Right lobe of liver (tissue), 4 donors: ENCODE measurements around the gene TTC7B.

ENCODE experiments used
- CTCF ChIP-seq, 4 donors: fragments of 200-600 bp in 3 of 4; fragments of 450-650 bp in 1 of 4; IDR thresholded peaks; one replicate each; pipeline versions ENCODE4 v1.5.1 to v1.8.0; 2016 to 2022; ENCODE audit warnings: antibody characterized with exemption in 4 of 4, mild to moderate bottlenecking in 2 of 4
- POLR2A ChIP-seq: fragments of 450-650 bp; IDR thresholded peaks from one replicate; pipeline ENCODE4 v1.6.1; 2017; ENCODE audit warnings: antibody characterized with exemption, mild to moderate bottlenecking
- donor health status: DM: no; HTN: no; CAD: no.
- donor health status: DM: no; HTN: no; CAD: no.
- donor health status: DM: no; HTN: yes; CAD: no.

- TF ChIP-seq CTCF (IDR thresholded peaks at IDR 0.05) (no peak), POLR2A (no peak)
These were observed 100.2 kb downstream of the TTC7B start for GRCh38 chr14:90715993-90716392.
